Stimulated activated CD4-positive, alpha-beta T cell treated with anti-CD3 and anti-CD28 coated beads, Interleukin-12 subunit alpha, Interleukin-12 subunit beta, amount 100 ng/mL, for 48 hours (primary cell): ENCODE results near the gene FAM181A.

Experiments
- DNase-seq, 3 donors: peaks; one replicate each; pipeline ENCODE4 v3.0.0-alpha.2; 2020; ENCODE audit warnings: low read depth in 2 of 3, low spot score in 1 of 3

Gene FAM181A

DNA sequence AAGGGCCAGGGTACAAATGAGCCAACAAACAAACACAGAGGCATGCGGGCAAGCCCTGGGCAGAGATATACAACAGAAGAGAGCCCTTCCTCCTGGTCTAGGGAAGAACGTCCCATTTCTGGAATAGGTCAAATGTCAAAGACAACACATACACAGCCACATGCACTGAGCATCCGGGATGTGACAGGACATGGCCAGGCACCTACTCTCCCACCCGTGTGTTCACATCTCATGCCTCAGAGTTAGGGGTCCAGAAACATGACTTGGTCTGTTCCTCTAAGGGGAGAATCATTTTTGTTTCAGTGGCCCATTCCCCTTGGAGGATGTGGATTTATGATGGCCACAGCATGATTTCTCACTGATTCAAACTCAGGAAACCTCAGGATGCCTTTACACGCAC lies 50.0 kb downstream of the FAM181A start:
- no peak for DNase-seq

DNA sequence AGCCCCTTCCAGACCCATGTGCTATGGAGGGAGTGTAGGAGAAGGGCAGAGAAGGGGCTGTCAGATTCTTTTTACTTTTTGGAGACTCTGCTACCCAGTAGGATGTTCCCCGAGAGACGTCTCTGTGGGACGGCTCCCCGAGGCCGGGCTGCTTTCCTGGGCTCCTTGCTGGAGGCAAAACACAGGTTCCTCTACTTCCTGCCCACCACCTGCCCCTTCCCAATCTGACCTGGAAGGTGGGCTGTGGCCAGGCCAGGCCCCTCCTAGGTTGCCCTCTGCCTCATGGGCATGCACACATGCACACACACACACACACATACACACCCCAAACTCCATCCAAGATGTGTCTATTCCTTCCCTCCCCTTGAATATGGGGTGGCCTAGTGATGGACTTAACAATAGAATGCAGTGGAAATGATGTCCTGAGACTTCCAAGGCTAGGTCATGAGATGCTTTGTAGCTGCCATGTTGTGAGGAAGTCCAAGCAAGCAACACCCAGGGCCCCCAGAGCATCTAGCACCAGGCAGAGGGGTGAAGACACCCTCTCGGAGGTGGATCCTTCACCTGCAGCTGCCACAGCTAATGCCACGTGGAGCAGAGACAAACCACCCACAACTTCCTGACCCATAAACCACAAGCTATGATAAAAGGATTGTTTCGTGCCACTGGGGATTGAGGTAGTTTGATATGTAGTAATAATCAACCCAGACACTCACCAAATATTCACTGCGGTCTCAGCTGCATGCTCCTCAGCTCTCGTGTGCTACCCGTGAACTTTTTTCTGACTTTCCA lies 50.8 kb downstream of the FAM181A start:
- DNase-seq: peak in 2 of 3 donors; percentile 68 to 70

DNA sequence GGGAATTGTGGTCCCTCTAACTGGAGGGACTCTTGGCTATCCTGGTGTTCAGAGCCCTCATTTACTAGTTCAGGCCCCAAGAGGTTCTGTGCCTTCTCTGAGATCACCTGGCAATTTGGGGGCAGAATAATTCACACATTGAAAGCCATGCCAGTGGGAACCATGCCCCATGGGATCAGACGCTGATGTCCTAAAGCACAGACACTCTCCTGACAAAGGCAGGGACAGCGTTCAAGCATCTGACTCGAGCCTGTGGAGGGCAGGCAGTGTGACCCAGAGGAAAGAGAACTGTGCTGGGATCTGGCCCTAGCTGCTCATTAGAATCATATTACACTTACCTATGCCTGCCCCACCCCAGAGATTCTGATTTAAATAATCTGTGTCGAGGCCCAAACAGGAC lies 51.6 kb downstream of the FAM181A start:
- DNase-seq: no peak
